B cell (primary cell): ENCODE data around the gene MATR3. TPM values are rescaled to one million over a fixed set of nuclear protein-coding genes. Genes with fewer than 3 reads are reported as not detected.

Experiments used
- ATAC-seq: fragments of 200-7000 bp; cut with Tn5 transposase; one replicate; pipeline ENCODE4 v1.10.0; 2021; ENCODE audit warnings: low read depth, mild to moderate bottlenecking, moderate number of reproducible peaks, moderate library complexity
- CTCF ChIA-PET: fragments of 350-600 bp; sonication (Branson Sonifier 250); formaldehyde crosslinking; loops from one replicate; lab custom pipeline; 2021; ENCODE audit warnings: antibody characterized with exemption, inconsistent platforms; lab: Charles Lee
- POLR2A ChIA-PET: fragments of 350-600 bp; sonication (Branson Sonifier 250); formaldehyde crosslinking; loops from one replicate; lab custom pipeline; 2021; ENCODE audit warnings: antibody characterized with exemption; lab: Charles Lee
- DNase-seq: peaks from one replicate; pipeline ENCODE4 v3.0.0; 2013
- H2AFZ ChIP-seq: 2 replicates; pipeline ENCODE4 v1.6.1; 2012; ENCODE audit warnings: mild to moderate bottlenecking, low read depth, low read length; ENCODE audit not compliant: insufficient read depth, poor library complexity, severe bottlenecking
- H3K27ac ChIP-seq, 2 donors: 1 replicate in 1 of 2; 2 replicates in 1 of 2; pipeline ENCODE4 v1.5.1; 2012 to 2013; ENCODE audit warnings: low read length in 2 of 2, mild to moderate bottlenecking in 2 of 2, moderate library complexity in 1 of 2
- H3K27me3 ChIP-seq, 4 experiments: fragments of 200-600 bp in 1 of 4; sonication (generic) in 1 of 4; replicated peaks in 1 of 4; 1 replicate in 2 of 4; 2 replicates in 2 of 4; pipeline versions ENCODE4 v1.6.1 to v1.7.0; 2013 to 2016; ENCODE audit warnings: low read length in 3 of 4, mild to moderate bottlenecking in 2 of 4, mixed read lengths in 1 of 4, moderate library complexity in 1 of 4; ENCODE audit not compliant: insufficient read depth in 4 of 4, control insufficient read depth in 3 of 4; ENCODE audit errors: control extremely low read depth in 1 of 4
- H3K36me3 ChIP-seq, 2 experiments: replicated peaks in 1 of 2; 1 replicate in 1 of 2; 2 replicates in 1 of 2; pipeline versions ENCODE4 v1.6.1 to v1.7.1; 2013; ENCODE audit warnings: low read length in 1 of 2; ENCODE audit not compliant: insufficient read depth in 2 of 2, control insufficient read depth in 1 of 2; ENCODE audit errors: control extremely low read depth in 1 of 2, extremely low read depth in 1 of 2
- H3K4me1 ChIP-seq, 2 donors: fragments of 200-600 bp in 1 of 2; sonication (generic) in 1 of 2; 1 replicate in 1 of 2; 2 replicates in 1 of 2; pipeline versions ENCODE4 v1.5.1 to v1.6.1; 2013 to 2017; ENCODE audit warnings: low read length in 2 of 2; ENCODE audit not compliant: control insufficient read depth in 2 of 2, insufficient read depth in 2 of 2
- H3K4me2 ChIP-seq: replicated peaks from 2 replicates; pipeline ENCODE3; 2012; ENCODE audit warnings: mild to moderate bottlenecking, low read depth, low read length; ENCODE audit not compliant: poor library complexity, severe bottlenecking
- H3K4me3 ChIP-seq, 5 experiments: fragments of 200-600 bp in 1 of 5; sonication (generic) in 1 of 5; 1 replicate in 3 of 5; 2 replicates in 2 of 5; pipeline versions ENCODE4 v1.5.1 to v1.7.0; 2011 to 2016; ENCODE audit warnings: low read length in 4 of 5, mild to moderate bottlenecking in 4 of 5, low read depth in 2 of 5, control low read depth in 1 of 5, moderate library complexity in 1 of 5; ENCODE audit not compliant: insufficient read depth in 1 of 5; ENCODE audit errors: control extremely low read depth in 1 of 5, extremely low read depth in 1 of 5
- H3K79me2 ChIP-seq: fragments of 200-600 bp; sonication (generic); one replicate; pipeline ENCODE4 v1.6.0; 2016; ENCODE audit warnings: low read length; ENCODE audit not compliant: control insufficient read depth, insufficient read depth
- H3K9ac ChIP-seq: fragments of 200-600 bp; sonication (generic); 2 replicates; pipeline ENCODE4 v1.6.1; 2017; ENCODE audit warnings: mild to moderate bottlenecking, low read length, moderate library complexity
- H3K9me3 ChIP-seq, 3 donors: one replicate each; pipeline versions ENCODE4 v1.6.1 to v1.7.1; 2013; ENCODE audit warnings: low read length in 2 of 3; ENCODE audit not compliant: control insufficient read depth in 2 of 3, insufficient read depth in 1 of 3; ENCODE audit errors: control extremely low read depth in 1 of 3
- H4K20me1 ChIP-seq: 2 replicates; pipeline ENCODE4 v1.6.0; 2012; ENCODE audit warnings: mild to moderate bottlenecking, low read length; ENCODE audit not compliant: insufficient read depth, control insufficient read depth, poor library complexity, severe bottlenecking
- H3K27ac Mint-ChIP-seq: one replicate; pipeline ENCODE4 v1.8.0; 2021; ENCODE audit warnings: mixed read lengths
- H3K27me3 Mint-ChIP-seq: one replicate; pipeline ENCODE4 v1.8.0; 2021; ENCODE audit warnings: mixed read lengths
- H3K4me1 Mint-ChIP-seq: one replicate; pipeline ENCODE4 v1.8.0; 2021; ENCODE audit warnings: mixed read lengths
- H3K4me3 Mint-ChIP-seq: one replicate; pipeline ENCODE4 v1.8.0; 2021; ENCODE audit warnings: mixed read lengths
- H3K9me3 Mint-ChIP-seq: one replicate; pipeline ENCODE4 v1.8.0; 2022; ENCODE audit warnings: mixed read lengths; ENCODE audit not compliant: insufficient read depth
- EZH2 ChIP-seq: IDR thresholded peaks from 2 replicates; pipeline ENCODE4 v1.6.1; 2012; ENCODE audit warnings: borderline replicate concordance, low read depth, mild to moderate bottlenecking, moderate library complexity, low read length; ENCODE audit not compliant: insufficient read depth, poor library complexity, severe bottlenecking
- WGBS: methylation state at CpG from one replicate; pipeline ENCODE4 v1.1.5; 2013; ENCODE audit warnings: missing lambda C conversion rate; ENCODE audit not compliant: insufficient coverage; 5-methylcytosine and 5-hydroxymethylcytosine counted together
- intact Hi-C: fragments of 100-400 bp; cut with micrococcal nuclease; formaldehyde crosslinking; loops from one replicate; pipeline ENCODE4 v1.10.0; 2022
- polyA plus RNA-seq: library from polyadenylated mRNA; depleted of rRNA; stranded (reverse); fragments of >200 nt; gene quantifications from 2 replicates; pipeline ENCODE4 v1.2.3, GENCODE V29; 2012
- total RNA-seq, 2 donors: library from RNA; stranded (reverse); fragments of 120-200 nt in 1 of 2; gene quantifications; 1 replicate in 1 of 2; 2 replicates in 1 of 2; pipeline versions ENCODE4 v1.2.3 to v1.2.4, GENCODE V29; 2013 to 2022
- TF ChIP-seq, protein P1 (sequence below): fragments of 200-600 bp; IDR thresholded peaks from one replicate; pipeline ENCODE4 v1.8.0; 2022; ENCODE audit warnings: antibody characterized with exemption, mild to moderate bottlenecking

Gene MATR3
- total and polyA plus RNA-seq, 2 donors (not counting 1 experiment from before 2014, with no cell fraction given) = 76.7 to 243 TPM

- ATAC-seq (no peak), DNase-seq (no peak)
- Mint-ChIP-seq H3K27ac (no peak overlapping the region), H3K27me3 (no peaks in the 10 kb centered on the region), H3K9me3 (no peaks in the 10 kb centered on the region), H3K4me1 (peaks cover 8% of the 10 kb centered on the region), H3K4me3 (no peak overlapping the region)
- intact Hi-C loops = no loop called here
- ChIA-PET POLR2A (no interaction called here), CTCF (interaction anchor here (1.2 kb wide), 1 partner anchor 23 kb away, joined by 3 read pairs; the partner anchor contains the start of gene PAIP2)
- Histone ChIP-seq H3K4me1 (no peaks in the 10 kb centered on the region), H3K36me3 (peaks cover 13 to 42% of the 10 kb centered on the region in 2 experiments), H3K79me2 (peaks cover 39% of the 10 kb centered on the region), H2AFZ (no peak overlapping the region), H3K9me3 (no peaks in the 10 kb centered on the region), H3K27ac (no peak overlapping the region), H4K20me1 (peaks cover 43% of the 10 kb centered on the region), H3K4me2 (no peak overlapping the region), H3K4me3 (no peak overlapping the region), H3K27me3 (no peaks in the 10 kb centered on the region), H3K9ac (no peak overlapping the region)
- TF ChIP-seq, protein P1, sequence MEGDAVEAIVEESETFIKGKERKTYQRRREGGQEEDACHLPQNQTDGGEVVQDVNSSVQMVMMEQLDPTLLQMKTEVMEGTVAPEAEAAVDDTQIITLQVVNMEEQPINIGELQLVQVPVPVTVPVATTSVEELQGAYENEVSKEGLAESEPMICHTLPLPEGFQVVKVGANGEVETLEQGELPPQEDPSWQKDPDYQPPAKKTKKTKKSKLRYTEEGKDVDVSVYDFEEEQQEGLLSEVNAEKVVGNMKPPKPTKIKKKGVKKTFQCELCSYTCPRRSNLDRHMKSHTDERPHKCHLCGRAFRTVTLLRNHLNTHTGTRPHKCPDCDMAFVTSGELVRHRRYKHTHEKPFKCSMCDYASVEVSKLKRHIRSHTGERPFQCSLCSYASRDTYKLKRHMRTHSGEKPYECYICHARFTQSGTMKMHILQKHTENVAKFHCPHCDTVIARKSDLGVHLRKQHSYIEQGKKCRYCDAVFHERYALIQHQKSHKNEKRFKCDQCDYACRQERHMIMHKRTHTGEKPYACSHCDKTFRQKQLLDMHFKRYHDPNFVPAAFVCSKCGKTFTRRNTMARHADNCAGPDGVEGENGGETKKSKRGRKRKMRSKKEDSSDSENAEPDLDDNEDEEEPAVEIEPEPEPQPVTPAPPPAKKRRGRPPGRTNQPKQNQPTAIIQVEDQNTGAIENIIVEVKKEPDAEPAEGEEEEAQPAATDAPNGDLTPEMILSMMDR = no peak
- TF ChIP-seq EZH2 = no peak
- WGBS = no CpG with 5 or more reads among the region's 2 CpGs
These were observed 70.9 kb downstream of the MATR3 start for GRCh38 chr5:139364466-139364865.

DNA sequence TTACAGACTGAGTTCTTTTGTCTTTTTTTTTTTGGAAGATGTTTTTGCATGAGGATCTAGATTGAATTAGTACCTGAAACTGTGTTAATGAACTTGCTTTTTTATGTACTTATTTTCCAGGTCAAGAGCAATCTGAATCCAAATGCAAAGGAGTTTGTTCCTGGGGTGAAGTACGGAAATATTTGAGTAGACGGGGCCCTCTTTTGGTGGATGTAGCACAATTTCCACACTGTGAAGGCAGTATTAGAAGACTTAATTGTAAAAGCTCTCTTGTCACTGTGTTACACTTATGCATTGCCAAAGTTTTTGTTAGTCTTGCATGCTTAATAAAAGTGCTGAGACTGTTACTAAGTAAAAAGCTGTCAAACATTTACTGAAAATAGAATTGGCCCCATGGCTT, 75.1 kb downstream of the MATR3 start:
- ChIA-PET POLR2A (interaction anchor here (0.7 kb wide), 1 partner anchor 19 kb away, joined by 3 read pairs; no protein-coding TSS in a partner anchor), CTCF (interaction anchor here (0.8 to 2.4 kb wide), 7 partner anchors 9 to 544 kb away, joined by 3 to 10 read pairs (median 3); partner anchors contain the start of genes MZB1 and PAIP2)
- H3K4me3 ChIP-seq = no peak overlapping the region
- Mint-ChIP-seq H3K27me3 (no peaks in the 10 kb centered on the region), H3K4me3 (no peak overlapping the region), H3K9me3 (no peaks in the 10 kb centered on the region), H3K27ac (no peak overlapping the region), H3K4me1 (no peaks in the 10 kb centered on the region)
- H2AFZ ChIP-seq = no peak overlapping the region
- H3K79me2 ChIP-seq = peaks cover under 1% of the 10 kb centered on the region
- WGBS = 83% methylated on average over 2 of the region's 2 CpGs
- H3K4me2 ChIP-seq = no peak overlapping the region
- no peak overlapping the region for H3K9ac ChIP-seq
- TF ChIP-seq EZH2 = no peak
- TF ChIP-seq, protein P1 = no peak
- ATAC-seq (no peak), DNase-seq (no peak)
- no peak overlapping the region for H3K27ac ChIP-seq
- H3K27me3 ChIP-seq = no peaks in the 10 kb centered on the region
- peaks cover 15 to 63% of the 10 kb centered on the region in 2 experiments for H3K36me3 ChIP-seq
- no peaks in the 10 kb centered on the region for H3K4me1 ChIP-seq
- intact Hi-C loops = no loop called here
- H3K9me3 ChIP-seq = no peaks in the 10 kb centered on the region
- peaks cover 3% of the 10 kb centered on the region for H4K20me1 ChIP-seq
